NOMO-1 treated with DMSO at 0.1 percent for 48 hours (cell line): ENCODE results near the gene BRMS1.
"Not testable (repeated sequence)": the region's sequence is repeated elsewhere in the genome, so short reads cannot be mapped to it uniquely, and the experiment has no call there.

Source experiments
- DNase-seq: peaks from one replicate; lab custom pipeline; 2025; ENCODE audit not compliant: unreplicated experiment; lab: John Stamatoyannopoulos, UW

The BRMS1 gene

GRCh38 chr11:66326261-66327111, 18.4 kb downstream of the BRMS1 start:
- no peak for DNase-seq

GRCh38 chr11:66325263-66325671, 19.6 kb downstream of the BRMS1 start:
- no peak for DNase-seq

DNA sequence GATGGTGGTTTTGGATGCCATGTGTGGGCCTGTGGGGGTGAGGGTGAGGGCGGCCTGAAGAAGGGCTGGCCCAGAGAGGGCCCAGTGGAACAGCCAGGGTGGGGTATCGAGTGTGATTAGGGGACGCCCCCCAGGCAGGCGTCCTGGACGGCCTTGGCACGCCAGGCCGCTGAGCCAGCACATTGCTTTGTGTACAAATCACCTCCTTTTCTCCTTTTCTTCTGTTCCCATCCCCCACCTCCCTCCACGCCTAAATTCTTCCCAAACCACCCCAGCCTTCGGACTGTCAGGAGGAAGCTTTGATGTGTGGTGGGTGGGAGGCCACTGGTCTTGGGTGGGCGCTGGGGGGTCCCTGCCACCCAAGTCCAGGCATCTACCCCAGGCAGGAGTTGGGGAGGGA, 20.2 kb downstream of the BRMS1 start:
- no peak for DNase-seq

DNA sequence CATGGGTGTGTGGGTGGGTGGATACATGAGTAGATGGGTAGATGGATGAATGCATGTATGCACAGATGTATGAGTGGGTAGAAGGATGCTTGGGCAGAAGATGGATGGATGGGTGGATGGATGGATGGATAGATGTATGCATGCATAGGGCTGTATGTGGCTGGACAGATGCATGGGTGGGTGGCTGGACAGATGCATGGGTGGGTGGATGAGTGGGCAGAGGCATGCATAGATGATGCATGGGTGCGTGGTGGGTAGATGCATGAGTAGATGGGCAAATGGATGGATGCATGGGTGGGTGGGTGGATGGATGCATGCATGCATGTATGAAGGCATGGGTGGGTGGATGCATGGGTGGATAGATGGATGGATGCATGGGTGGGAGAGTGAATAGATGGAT, 21.2 kb downstream of the BRMS1 start:
- no peak for DNase-seq

DNA sequence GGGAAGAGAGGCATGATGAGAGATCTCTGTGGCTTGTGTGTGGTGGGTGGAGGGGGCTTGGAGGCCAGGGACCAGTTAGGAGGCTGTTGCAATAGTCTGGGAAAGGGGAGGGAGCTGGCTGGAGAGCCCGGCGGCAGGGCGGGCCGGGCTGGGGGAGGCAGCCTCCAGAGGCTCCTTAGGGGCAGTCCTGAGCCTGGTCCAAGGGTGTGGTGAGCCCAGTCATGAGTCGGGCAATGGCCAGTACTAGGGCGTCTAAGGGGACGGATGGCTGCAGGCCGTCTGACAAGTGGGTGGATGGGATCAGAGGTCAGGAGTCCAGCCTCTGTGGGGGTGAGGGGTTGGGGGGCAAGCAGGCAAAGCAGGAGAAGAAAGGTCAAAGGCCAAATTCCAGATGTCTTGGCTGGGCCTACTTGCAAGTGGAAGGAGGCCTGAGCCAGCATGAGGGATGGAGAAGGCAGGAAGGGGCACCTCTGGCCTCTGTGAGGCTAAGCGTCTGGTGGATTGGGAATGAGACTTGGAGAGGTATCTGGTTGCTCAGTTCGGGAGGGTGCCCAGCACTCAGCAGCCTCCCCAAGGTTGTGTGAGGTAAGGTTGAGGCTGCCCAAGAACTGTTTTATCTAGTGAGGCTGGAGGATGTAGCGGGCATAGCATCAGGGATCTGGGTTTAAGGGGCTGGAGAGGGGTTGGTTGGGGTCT, 22.0 kb downstream of the BRMS1 start:
- no peak for DNase-seq

GRCh38 chr11:66321606-66322005, 23.3 kb downstream of the BRMS1 start:
- no peak for DNase-seq

DNA sequence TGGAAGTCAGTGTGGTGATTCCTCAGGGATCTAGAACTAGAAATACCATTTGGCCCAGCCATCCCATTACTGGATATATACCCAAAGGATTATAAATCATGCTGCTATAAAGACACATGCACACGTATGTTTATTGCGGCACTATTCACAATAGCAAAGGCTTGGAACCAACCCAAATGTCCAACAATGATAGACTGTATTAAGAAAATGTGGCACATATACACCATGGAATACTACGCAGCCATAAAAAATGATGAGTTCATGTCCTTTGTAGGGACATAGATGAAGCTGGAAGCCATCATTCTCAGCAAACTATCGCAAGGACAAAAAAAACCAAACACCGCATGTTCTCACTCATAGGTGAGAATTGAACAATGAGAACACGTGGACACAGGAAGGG, 24.2 kb downstream of the BRMS1 start:
- DNase-seq, result not testable (repeated sequence)

DNA sequence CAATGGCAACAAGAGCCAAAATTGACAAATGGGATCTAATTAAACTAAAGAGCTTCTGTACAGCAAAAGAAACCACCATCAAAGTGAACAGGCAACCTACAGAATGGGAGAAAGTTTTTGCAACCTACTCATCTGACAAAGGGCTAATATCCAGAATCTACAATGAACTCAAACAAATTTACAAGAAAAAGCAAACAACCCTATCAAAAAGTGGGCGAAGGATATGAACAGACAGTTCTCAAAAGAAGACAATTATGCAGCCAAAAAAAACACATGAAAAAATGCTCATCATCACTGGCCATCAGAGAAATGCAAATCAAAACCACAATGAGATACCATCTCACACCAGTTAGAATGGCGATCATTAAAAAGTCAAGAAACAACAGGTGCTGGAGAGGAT, 24.6 kb downstream of the BRMS1 start:
- not testable (repeated sequence) for DNase-seq

DNA sequence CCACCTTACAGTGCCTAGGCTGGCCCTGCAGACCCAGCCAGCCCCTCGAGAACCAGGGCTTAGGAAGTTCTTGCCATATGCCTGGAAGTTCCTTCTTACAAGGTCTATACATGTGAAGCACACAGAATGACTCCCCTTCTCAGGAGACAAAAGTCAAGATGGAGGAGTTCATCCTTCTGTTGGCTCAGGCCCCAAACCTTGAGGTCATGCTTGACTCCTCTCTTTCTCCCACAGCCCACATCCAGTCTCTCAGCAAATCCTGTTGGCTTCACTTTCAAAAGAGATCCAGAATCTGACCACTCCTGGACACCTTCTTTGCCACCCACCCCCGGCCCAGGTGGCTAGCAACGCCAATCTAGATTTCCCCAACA, 26.3 kb downstream of the BRMS1 start:
- DNase-seq, result no peak

DNA sequence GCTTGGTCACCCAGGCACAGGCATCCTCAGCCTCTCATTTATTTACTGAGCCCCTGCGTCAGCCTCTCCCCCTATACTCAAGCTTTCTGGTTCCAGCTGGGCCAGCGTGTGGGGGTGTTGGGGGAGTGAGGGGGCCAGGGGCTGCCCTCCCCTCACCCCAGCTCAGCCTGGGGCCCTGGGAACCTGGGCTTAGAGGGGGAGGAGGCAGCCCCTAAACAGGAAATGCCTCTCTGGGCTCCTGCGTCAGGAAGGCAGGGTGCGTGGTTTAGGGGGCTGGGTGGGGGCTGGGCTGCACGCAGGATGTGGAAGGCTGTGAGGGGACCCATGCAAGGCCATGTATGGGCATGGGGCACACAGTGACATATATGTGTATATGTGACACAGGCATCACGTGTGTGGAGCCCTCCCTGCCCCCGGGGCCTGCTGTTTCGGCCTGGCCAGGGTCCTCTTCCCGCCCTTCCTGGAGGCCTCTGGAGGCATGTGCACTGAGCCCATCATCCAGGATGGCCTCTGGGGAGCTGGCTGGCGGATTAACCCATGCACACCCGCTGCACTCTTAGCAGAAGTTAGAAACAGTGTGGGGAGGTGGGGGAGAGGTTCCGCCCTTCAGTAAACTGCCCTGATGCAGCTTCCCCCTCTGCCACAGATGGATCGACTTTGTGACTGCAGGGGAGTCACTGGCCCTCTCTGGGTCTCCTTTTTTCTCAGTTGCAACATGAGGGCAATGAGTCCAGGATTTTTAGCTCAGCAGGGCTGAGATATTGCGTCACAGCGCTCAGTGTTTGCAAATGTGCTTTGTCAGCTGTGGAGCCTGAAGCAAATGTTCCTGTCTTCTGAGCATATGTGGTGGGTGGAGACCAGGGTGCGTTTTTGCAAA, 26.9 kb downstream of the BRMS1 start:
- DNase-seq, result peak; percentile 94

- DNase-seq, result no peak
Measured at GRCh38 chr11:66317322-66317722, 27.6 kb downstream of the BRMS1 start.

DNA sequence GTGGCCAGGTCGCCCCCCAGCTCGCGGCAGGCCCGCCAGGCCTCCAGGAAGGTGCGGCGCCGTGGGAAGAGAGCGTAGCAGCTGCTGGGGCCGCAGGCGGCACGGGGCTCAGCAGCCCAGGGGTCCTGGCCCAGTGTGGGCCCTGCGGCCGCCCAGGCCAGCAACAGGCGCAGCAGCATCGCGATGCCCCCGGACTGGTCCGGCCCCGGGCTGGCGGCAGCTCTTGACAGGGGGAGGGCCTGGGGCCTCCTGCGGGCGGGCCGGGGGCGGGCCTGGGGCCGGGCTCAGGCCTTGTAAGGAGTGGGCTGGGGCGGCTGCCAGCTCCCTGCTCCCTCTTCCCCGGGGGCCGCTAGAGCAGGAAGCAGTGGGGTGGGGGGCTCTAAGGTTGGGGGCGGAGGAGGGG, 28.1 kb downstream of the BRMS1 start, which contains the start of gene CD248:
Gene CD248 (minus strand): TSS at position 196 of the 403 bp plus-strand sequence. CDS start 17 bp downstream, at position 179.
- DNase-seq, result no peak

GRCh38 chr11:66315921-66316811, 28.7 kb downstream of the BRMS1 start:
- no peak for DNase-seq

GRCh38 chr11:66315498-66315885, 29.4 kb downstream of the BRMS1 start:
- no peak for DNase-seq

DNA sequence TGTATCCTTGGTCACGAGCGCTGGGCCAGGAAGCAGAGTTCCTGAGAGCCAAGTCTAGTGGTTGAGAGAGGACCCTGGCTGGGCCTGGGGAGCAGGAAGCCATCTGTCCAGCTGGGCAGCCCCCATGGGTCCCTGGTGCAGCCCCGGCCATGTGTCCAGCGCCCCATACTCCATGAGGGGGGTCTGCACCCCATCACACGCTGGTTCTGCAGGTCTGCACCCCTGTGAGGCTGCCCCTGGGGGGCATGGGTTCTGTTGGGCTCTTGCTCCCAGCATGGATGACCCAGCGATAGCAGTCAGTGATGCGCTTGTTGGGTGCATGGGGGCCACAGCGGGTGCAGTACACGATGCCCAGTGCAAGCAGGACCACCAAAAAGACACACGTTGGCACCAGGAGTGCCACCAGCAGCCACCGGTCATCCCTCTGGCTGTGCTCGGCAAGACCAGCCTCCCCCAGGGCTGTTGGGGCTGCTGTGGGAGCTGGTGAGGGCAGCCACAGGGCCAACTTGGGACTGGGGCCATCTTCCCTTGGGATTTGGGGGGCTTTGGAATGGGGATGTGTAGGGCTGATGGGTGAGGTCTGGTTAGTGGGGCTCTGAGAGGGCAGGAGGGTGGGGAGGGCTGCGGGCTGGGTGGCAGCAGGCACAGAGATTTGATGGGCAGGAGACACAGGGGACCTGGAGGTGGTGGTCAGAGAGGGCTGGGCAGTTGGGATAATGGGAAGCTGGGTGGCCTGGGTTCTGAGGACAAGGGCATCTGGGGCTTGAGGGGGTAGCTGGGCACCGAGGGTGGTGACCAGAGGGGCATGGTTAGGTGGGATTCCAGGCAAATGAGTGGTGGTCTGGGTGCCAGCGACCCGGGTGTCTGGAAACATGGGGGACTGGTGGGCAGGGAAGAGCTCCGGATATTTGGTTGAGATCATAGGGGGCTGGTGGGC, 30.1 kb downstream of the BRMS1 start:
- no peak for DNase-seq

- no peak for DNase-seq
Measured at GRCh38 chr11:66314186-66314501, 30.8 kb downstream of the BRMS1 start.

DNA sequence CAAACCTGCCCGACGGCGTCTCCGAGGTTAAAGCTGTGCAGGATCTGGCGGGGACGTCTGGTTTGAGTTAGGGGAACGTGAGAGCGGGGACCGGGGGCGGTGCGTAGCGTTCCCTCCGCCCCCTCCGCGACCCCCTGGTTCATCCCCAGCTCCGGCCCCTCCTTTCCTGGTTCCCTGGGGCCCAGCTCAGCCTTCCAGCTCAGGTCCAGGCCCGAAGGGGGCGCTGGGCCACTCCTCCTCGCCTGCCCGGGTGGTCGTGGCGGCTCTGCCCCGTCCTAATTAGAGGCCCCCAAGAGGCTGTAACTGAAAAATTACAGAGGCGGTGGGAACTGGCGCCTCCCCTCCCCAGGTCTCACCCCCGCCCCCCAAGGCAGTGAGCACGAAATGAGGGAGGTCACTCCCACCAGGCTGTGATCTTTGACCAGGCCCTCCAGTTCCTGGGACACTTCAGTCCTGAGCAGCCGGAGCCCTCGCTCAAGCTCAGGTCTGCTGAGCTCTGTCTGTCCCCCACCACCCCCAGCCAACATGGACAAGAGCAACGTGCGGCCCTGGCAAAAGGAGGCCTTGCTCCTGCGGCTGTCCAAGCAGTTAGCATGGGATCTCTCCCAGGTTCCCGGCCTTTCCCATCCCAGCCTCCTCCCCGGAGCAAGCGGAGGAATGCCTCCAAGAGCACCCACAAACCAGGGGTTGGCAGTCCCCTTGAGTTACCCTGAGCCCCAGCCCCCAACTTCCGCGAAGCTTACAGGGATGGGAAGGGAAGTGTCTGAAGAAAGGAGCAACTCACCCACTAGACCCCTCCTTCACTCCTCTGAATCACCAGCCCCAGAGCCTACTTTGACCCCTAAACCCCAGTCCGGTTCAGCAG, 31.4 kb downstream of the BRMS1 start:
- DNase-seq, result no peak

- peak; percentile 97 for DNase-seq
Measured at GRCh38 chr11:66312549-66313320, 32.2 kb downstream of the BRMS1 start.
